ENCODE data around the gene KIF11.
A peak's percentile ranks its signal among the peaks of the same experiment; 100 is the strongest.

Gene KIF11

DNA sequence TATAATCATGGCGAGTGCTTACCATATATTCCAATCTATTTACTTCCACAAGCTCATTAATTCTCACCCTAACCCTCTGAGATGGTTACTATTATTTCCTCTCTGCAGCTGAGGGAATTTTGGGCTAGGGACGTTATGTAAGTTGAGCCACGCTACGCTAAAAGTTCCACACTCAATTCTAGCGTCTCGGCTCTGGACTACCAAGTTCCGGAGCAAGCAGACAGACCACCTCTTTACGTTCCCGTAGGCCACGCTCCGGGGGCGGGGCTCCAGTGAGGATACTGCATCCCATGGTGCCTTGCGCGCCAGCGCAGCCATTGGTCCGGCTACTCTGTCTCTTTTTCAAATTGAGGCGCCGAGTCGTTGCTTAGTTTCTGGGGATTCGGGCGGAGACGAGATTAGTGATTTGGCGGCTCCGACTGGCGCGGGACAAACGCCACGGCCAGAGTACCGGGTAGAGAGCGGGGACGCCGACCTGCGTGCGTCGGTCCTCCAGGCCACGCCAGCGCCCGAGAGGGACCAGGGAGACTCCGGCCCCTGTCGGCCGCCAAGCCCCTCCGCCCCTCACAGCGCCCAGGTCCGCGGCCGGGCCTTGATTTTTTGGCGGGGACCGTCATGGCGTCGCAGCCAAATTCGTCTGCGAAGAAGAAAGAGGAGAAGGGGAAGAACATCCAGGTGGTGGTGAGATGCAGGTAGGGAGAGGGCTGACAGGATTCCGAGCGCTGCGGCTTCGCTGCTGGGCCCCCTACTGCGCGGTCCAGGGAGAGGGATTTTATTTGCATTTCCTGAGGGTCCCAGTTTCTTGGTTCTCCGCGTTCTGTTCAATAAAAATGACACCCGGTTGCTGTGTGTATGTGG lies at the start of gene KIF11:
TSS of gene KIF11 (plus strand) at position 370 of the 858 bp plus-strand sequence. CDS start at position 616, 246 bp downstream.
- H3K36me3 ChIP-seq (ENCODE audit: control insufficient read depth, insufficient read depth, low read length), result no peaks in the 10 kb centered on the region
- H3K9me3 ChIP-seq (ENCODE audit: control insufficient read depth, insufficient read depth, low read length), result no peaks in the 10 kb centered on the region
- whole genome bisulfite sequencing (ENCODE audit: insufficient coverage, insufficient read length), result 100% methylated on average over 1 of the region's 61 CpGs
- H3K4me1 ChIP-seq (ENCODE audit: control insufficient read depth, insufficient read depth, low read length), result no peaks in the 10 kb centered on the region
- H3K27ac ChIP-seq (ENCODE audit: low read length), result no peak within 1 kb of the TSS
- no peaks in the 10 kb centered on the region for H3K27me3 ChIP-seq (ENCODE audit: control insufficient read depth, insufficient read depth, low read length)
- peak within 1 kb of the TSS; percentile 60 for H3K4me3 ChIP-seq (ENCODE audit: low read length)
- DNase-seq (ENCODE audit: low read depth, low spot score), result peak; percentile 93

DNA sequence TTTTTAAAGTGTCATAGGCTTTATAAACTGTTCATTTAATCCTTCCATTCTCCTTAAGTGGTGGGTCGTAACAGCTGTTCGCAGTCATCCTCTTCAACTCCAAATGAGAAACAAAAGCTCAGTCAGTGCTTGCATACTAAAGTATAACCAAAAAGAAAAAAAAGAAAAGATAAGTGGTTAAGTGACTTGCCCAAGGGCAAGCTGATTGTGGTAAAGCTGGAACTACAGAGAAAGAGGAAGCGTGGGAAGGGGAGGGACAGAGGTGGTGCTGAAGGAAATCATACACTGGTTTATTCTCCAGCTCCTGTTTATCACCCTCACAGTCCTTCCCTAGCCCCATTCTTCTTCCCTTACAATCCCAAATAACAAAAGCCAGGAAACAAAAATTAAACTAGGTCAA lies 48.6 kb upstream of the KIF11 start:
- no peak for DNase-seq (ENCODE audit: low read depth, low spot score)
- Histone ChIP-seq H3K36me3 (ENCODE audit: control insufficient read depth, insufficient read depth, low read length) (no peaks in the 10 kb centered on the region), H3K9me3 (ENCODE audit: control insufficient read depth, insufficient read depth, low read length) (no peaks in the 10 kb centered on the region), H3K4me3 (ENCODE audit: low read length) (no peak overlapping the region), H3K4me1 (ENCODE audit: control insufficient read depth, insufficient read depth, low read length) (no peaks in the 10 kb centered on the region), H3K27ac (ENCODE audit: low read length) (no peak overlapping the region), H3K27me3 (ENCODE audit: control insufficient read depth, insufficient read depth, low read length) (no peaks in the 10 kb centered on the region)
- WGBS (ENCODE audit: insufficient coverage, insufficient read length), result no CpG with 5 or more reads among the region's 3 CpGs

DNA sequence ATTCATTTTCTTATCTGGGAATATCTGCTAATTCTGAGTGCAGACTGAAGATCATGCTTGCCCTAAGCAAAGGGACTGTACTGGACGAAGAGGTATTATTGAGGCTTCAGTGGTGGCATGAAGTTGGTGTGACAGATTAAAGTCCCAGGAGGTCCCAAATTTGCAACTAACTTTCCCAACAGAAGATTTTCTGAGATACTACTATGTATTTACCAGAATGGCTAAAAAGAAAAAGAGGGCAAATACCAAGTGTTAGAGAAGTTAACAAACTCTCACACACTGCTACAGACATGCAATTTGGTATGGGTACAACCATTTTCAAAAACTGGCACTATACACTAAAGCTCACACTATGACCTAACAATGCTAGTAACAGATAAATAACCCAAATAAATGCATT lies 47.4 kb upstream of the KIF11 start:
- WGBS (ENCODE audit: insufficient coverage, insufficient read length), result no CpG with 5 or more reads among the region's 1 CpG
- Histone ChIP-seq H3K9me3 (ENCODE audit: control insufficient read depth, insufficient read depth, low read length) (no peaks in the 10 kb centered on the region), H3K4me1 (ENCODE audit: control insufficient read depth, insufficient read depth, low read length) (no peaks in the 10 kb centered on the region), H3K27me3 (ENCODE audit: control insufficient read depth, insufficient read depth, low read length) (no peaks in the 10 kb centered on the region), H3K4me3 (ENCODE audit: low read length) (no peak overlapping the region), H3K36me3 (ENCODE audit: control insufficient read depth, insufficient read depth, low read length) (no peaks in the 10 kb centered on the region), H3K27ac (ENCODE audit: low read length) (no peak overlapping the region)
- DNase-seq (ENCODE audit: low read depth, low spot score), result no peak

DNA sequence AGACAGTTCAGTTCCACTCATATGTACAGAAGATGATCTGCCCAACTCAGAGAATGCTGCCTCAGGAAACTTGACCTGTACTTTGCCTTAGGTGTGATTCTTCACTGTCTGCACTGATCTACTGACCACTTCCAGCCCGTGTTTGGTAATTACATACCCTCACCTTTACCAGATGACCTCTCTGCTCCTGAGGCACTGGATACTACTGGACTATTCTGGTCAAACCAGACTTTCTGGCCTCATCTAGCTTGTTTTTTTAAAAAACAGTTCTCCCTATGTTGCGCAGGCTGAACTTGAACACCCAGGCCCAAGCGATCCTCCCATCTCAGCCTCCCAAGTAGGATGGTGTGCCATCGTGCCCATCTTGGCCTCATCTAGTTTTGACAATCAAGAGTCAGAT lies 45.3 kb upstream of the KIF11 start:
- WGBS (ENCODE audit: insufficient coverage, insufficient read length), result no CpG with 5 or more reads among the region's 4 CpGs
- no peak for DNase-seq (ENCODE audit: low read depth, low spot score)
- no peak overlapping the region for H3K27ac ChIP-seq (ENCODE audit: low read length)
- H3K4me3 ChIP-seq (ENCODE audit: low read length), result no peak overlapping the region
- H3K27me3 ChIP-seq (ENCODE audit: control insufficient read depth, insufficient read depth, low read length), result no peaks in the 10 kb centered on the region
- no peaks in the 10 kb centered on the region for H3K36me3 ChIP-seq (ENCODE audit: control insufficient read depth, insufficient read depth, low read length)
- H3K4me1 ChIP-seq (ENCODE audit: control insufficient read depth, insufficient read depth, low read length), result no peaks in the 10 kb centered on the region
- H3K9me3 ChIP-seq (ENCODE audit: control insufficient read depth, insufficient read depth, low read length), result no peaks in the 10 kb centered on the region

DNA sequence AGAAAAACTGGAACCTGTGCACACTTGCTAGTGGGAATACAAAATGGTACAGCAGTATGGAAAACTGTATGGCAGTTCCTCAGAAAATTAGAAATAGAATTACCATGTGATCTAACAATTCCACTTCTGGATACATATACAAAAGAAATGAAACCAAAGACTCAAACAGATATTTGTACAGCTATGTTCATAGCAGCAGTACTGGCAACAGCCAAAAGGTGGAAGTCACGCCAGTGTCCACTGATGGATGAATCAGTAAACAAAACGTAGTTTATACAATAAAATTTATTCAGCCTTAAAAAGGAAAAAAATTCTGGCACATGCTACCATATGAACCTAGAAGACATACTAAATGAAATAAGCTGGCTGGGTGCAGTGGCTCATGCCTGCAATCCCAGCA lies 42.0 kb upstream of the KIF11 start:
- no peak for DNase-seq (ENCODE audit: low read depth, low spot score)
- whole genome bisulfite sequencing (ENCODE audit: insufficient coverage, insufficient read length), result no CpG with 5 or more reads among the region's 2 CpGs

DNA sequence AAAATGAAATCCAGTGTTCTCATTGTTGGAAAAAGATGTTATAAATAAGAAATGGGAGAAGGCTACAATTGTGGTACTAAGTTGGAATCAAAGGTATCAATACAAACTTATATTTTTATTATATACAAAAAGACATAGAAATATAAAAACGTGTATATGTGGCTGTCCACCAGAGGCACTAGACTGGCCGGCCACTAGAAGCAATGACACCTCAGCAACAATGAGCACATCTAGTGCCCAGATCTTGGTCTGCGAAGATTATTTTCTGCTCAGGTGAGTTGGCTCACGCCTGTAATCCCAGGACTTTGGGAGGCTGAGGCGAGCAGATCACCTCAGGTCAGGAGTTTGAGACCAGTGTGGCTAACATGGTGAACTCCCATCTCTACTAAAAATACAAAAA lies 40.6 kb upstream of the KIF11 start:
- H3K27me3 ChIP-seq (ENCODE audit: control insufficient read depth, insufficient read depth, low read length), result no peaks in the 10 kb centered on the region
- no peaks in the 10 kb centered on the region; the same call in 1 of the 2 replicates for H3K9me3 ChIP-seq (ENCODE audit: control insufficient read depth, insufficient read depth, low read length)
- no peak overlapping the region for H3K27ac ChIP-seq (ENCODE audit: low read length)
- WGBS (ENCODE audit: insufficient coverage, insufficient read length), result no CpG with 5 or more reads among the region's 5 CpGs
- no peaks in the 10 kb centered on the region for H3K4me1 ChIP-seq (ENCODE audit: control insufficient read depth, insufficient read depth, low read length)
- no peak overlapping the region for H3K4me3 ChIP-seq (ENCODE audit: low read length)
- DNase-seq (ENCODE audit: low read depth, low spot score), result no peak
- no peaks in the 10 kb centered on the region; the same call in 1 of the 2 replicates for H3K36me3 ChIP-seq (ENCODE audit: control insufficient read depth, insufficient read depth, low read length)

More for the DNA sequence above, 42.0 kb upstream of the KIF11 start:
- Histone ChIP-seq H3K9me3 (ENCODE audit: control insufficient read depth, insufficient read depth, low read length) (no peaks in the 10 kb centered on the region; the same call in 1 of the 2 replicates), H3K27ac (ENCODE audit: low read length) (no peak overlapping the region), H3K27me3 (ENCODE audit: control insufficient read depth, insufficient read depth, low read length) (no peaks in the 10 kb centered on the region), H3K4me1 (ENCODE audit: control insufficient read depth, insufficient read depth, low read length) (no peaks in the 10 kb centered on the region), H3K4me3 (ENCODE audit: low read length) (no peak overlapping the region), H3K36me3 (ENCODE audit: control insufficient read depth, insufficient read depth, low read length) (no peaks in the 10 kb centered on the region; the same call in 1 of the 2 replicates)

DNA sequence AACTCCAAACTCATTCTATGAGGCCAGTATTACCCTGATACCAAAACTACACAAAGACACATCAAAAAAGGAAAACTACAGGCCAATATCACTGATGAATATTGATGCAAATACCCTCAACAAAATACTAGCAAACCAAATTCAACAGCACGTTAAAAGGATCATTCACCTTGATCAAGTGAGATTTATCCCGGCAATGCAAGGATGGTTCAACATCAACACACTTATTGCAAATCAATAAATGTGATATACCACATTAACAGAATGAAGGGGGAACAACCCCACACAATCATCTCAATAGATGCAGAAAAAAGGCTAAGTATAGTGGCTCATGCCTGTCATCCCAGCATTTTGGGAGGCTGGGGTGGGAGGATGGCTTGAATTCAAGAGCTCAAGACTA lies 39.0 kb upstream of the KIF11 start:
- no peaks in the 10 kb centered on the region for H3K4me1 ChIP-seq (ENCODE audit: control insufficient read depth, insufficient read depth, low read length)
- DNase-seq (ENCODE audit: low read depth, low spot score), result no peak
- H3K36me3 ChIP-seq (ENCODE audit: control insufficient read depth, insufficient read depth, low read length), result no peaks in the 10 kb centered on the region; the same call in 1 of the 2 replicates
- WGBS (ENCODE audit: insufficient coverage, insufficient read length), result no CpG with 5 or more reads among the region's 2 CpGs
- H3K4me3 ChIP-seq (ENCODE audit: low read length), result no peak overlapping the region
- H3K27me3 ChIP-seq (ENCODE audit: control insufficient read depth, insufficient read depth, low read length), result no peaks in the 10 kb centered on the region
- no peaks in the 10 kb centered on the region; the same call in 1 of the 2 replicates for H3K9me3 ChIP-seq (ENCODE audit: control insufficient read depth, insufficient read depth, low read length)
- no peak overlapping the region for H3K27ac ChIP-seq (ENCODE audit: low read length)

DNA sequence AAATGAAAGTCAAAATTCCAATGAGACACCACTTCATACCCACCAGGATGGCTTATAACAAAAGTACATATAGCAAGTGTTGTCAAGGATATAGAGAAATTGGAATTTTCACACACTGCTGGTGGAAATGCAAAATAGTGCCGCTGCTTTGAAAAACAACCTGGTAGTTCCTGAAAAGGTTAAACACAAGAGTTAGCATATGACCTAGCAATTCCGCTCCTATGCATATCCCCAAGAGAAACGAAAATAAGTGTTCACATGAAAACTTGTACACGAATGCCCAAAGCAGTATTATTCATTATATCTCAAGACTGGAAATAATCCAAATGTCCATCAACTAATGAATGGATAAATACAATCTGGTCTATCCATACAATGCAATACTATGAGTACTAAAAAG lies 33.9 kb upstream of the KIF11 start:
- no peaks in the 10 kb centered on the region for H3K4me1 ChIP-seq (ENCODE audit: control insufficient read depth, insufficient read depth, low read length)
- H3K4me3 ChIP-seq (ENCODE audit: low read length), result no peak overlapping the region
- no peak overlapping the region for H3K27ac ChIP-seq (ENCODE audit: low read length)
- no peaks in the 10 kb centered on the region; the same call in 1 of the 2 replicates for H3K9me3 ChIP-seq (ENCODE audit: control insufficient read depth, insufficient read depth, low read length)
- DNase-seq (ENCODE audit: low read depth, low spot score), result no peak
- no peaks in the 10 kb centered on the region for H3K27me3 ChIP-seq (ENCODE audit: control insufficient read depth, insufficient read depth, low read length)
- H3K36me3 ChIP-seq (ENCODE audit: control insufficient read depth, insufficient read depth, low read length), result no peaks in the 10 kb centered on the region; the same call in 1 of the 2 replicates
- no CpG with 5 or more reads among the region's 4 CpGs for WGBS (ENCODE audit: insufficient coverage, insufficient read length)

DNA sequence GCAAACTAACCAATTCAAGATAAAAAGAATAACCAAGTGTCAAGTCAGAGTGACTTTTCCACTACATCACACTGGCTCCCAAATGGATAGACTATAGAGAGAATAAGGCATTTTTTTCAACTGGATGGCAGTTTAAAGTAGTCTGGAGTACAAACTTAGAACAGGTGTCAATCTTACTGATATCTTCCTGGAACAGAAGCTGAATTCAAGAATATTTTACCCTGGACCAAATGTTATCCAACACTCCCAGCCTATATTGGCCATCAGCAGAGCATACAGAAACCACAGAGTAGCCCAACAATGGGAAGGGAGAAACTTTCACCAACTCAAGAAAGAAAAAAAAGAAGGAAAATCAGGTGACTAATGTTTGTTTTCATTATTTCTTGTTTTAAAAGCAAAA lies 30.5 kb upstream of the KIF11 start:
- H3K9me3 ChIP-seq (ENCODE audit: control insufficient read depth, insufficient read depth, low read length), result no peaks in the 10 kb centered on the region
- no peak overlapping the region for H3K27ac ChIP-seq (ENCODE audit: low read length)
- no peak overlapping the region for H3K4me3 ChIP-seq (ENCODE audit: low read length)
- no peaks in the 10 kb centered on the region for H3K27me3 ChIP-seq (ENCODE audit: control insufficient read depth, insufficient read depth, low read length)
- no peak for DNase-seq (ENCODE audit: low read depth, low spot score)
- H3K4me1 ChIP-seq (ENCODE audit: control insufficient read depth, insufficient read depth, low read length), result no peaks in the 10 kb centered on the region
- H3K36me3 ChIP-seq (ENCODE audit: control insufficient read depth, insufficient read depth, low read length), result no peaks in the 10 kb centered on the region

DNA sequence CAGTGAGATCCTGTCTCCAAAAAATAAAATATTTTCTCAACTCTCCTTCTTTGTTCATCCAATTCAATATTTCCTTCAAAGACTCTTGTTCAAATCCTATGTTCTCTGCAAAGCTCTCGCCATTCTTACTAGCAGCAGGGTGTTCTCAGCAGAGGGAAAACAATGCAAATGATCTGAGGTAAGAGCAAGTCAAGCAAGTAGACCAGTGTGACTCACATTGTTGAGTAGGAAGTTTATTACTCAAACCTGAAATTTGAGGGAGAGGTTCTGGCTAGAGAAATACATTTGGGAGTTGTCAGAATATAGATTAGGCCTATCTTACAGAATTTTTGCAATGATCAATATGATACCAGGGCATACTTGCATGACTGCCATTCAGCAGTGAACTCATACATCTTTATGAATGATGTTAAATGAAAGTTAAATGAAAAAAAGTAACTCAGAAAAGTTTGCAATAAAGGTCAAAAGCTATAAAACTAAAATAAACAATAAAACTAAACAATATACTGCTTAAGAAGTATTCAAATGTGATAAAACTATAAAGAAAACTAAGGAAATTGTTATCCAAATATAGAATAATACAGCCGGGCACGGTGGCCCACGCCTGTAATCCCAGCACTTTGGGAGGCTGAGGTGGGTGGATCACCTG lies 24.9 kb upstream of the KIF11 start:
- H3K36me3 ChIP-seq (ENCODE audit: control insufficient read depth, insufficient read depth, low read length), result no peaks in the 10 kb centered on the region
- H3K4me3 ChIP-seq (ENCODE audit: low read length), result no peak overlapping the region
- DNase-seq (ENCODE audit: low read depth, low spot score), result no peak
- no CpG with 5 or more reads among the region's 4 CpGs for WGBS (ENCODE audit: insufficient coverage, insufficient read length)
- H3K9me3 ChIP-seq (ENCODE audit: control insufficient read depth, insufficient read depth, low read length), result no peaks in the 10 kb centered on the region
- no peaks in the 10 kb centered on the region for H3K27me3 ChIP-seq (ENCODE audit: control insufficient read depth, insufficient read depth, low read length)
- H3K4me1 ChIP-seq (ENCODE audit: control insufficient read depth, insufficient read depth, low read length), result peaks cover 2% of the 10 kb centered on the region; the same call in 1 of the 2 replicates
- no peak overlapping the region for H3K27ac ChIP-seq (ENCODE audit: low read length)
